Stimulated activated CD4-positive, alpha-beta T cell treated with anti-CD3 and anti-CD28 coated beads, Interleukin-1b, Interleukin-23, amount 100 ng/mL, for 1 hour (primary cell): ENCODE results near the gene HMGB1.

Experiments
- DNase-seq, 2 donors: peaks; one replicate each; pipeline ENCODE4 v3.0.0-alpha.2; 2020; ENCODE audit warnings: low read depth in 2 of 2

Gene HMGB1

GRCh38 chr13:30465593-30466357, at the start of gene HMGB1:
Gene HMGB1 (minus strand): TSS chr13:30465936. CDS start chr13:30463680, 2,256 bp downstream.
- DNase-seq = peak; percentile 81 to 88

DNA sequence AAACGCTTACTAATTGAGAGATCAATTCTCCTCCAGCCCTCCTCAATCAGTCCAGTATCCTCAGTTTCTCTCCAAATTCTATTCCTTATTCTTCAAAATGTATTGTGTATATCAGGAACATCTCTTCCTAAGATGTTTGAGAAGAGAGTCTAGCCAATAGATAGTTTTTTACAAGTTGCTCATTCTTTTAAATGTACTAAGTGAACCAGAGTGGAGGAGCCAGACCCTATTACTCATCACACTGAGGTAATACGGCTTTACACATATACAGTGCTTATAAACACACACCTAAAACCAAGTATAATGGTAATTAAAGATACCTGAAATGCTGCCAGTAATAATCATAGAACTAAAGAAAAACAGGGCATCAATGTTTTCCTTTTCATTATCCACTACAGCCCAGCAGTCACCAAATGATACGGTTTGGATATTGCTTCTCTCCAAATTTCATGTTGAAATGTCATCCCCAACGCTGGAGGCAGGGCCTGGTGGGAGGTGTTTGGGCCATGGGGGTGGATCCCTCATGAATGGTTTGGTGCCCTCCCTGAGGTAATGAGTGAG, 45.2 kb upstream of the HMGB1 start:
- DNase-seq = no peak

- DNase-seq = no peak
These were observed 44.4 kb upstream of the HMGB1 start for GRCh38 chr13:30510091-30510490.

- DNase-seq = no peak
These were observed 43.7 kb upstream of the HMGB1 start for GRCh38 chr13:30509254-30510050.

DNA sequence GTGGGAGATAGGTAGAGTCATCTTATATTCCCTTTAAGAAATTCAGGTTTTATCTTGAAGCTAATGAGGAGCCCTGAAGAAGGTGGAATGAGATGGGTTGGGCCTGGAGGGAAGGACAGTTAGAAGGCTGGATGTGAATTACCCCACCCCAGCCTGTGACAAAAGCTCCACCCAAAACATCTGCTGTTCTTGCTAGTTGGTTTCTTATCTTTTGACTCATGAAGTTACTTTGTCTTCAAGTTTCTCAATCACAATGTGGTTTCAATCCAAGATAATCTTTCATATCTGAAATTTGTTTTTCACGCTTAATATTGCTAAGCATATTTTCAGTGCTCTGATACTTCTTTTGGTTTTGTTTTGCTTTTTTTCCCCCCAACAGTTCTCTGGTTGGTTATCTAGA, 38.3 kb upstream of the HMGB1 start:
- DNase-seq = no peak

GRCh38 chr13:30502237-30502636, 36.5 kb upstream of the HMGB1 start:
- DNase-seq = no peak

- DNase-seq = no peak
These were observed 33.6 kb upstream of the HMGB1 start for GRCh38 chr13:30499338-30499737.

- no peak for DNase-seq
These were observed 30.4 kb upstream of the HMGB1 start for GRCh38 chr13:30496147-30496546.

GRCh38 chr13:30495746-30496145, 30.0 kb upstream of the HMGB1 start:
- no peak for DNase-seq

- DNase-seq = no peak
These were observed 28.1 kb upstream of the HMGB1 start for GRCh38 chr13:30493658-30494381.

GRCh38 chr13:30487075-30487470, 21.3 kb upstream of the HMGB1 start:
- DNase-seq = no peak

DNA sequence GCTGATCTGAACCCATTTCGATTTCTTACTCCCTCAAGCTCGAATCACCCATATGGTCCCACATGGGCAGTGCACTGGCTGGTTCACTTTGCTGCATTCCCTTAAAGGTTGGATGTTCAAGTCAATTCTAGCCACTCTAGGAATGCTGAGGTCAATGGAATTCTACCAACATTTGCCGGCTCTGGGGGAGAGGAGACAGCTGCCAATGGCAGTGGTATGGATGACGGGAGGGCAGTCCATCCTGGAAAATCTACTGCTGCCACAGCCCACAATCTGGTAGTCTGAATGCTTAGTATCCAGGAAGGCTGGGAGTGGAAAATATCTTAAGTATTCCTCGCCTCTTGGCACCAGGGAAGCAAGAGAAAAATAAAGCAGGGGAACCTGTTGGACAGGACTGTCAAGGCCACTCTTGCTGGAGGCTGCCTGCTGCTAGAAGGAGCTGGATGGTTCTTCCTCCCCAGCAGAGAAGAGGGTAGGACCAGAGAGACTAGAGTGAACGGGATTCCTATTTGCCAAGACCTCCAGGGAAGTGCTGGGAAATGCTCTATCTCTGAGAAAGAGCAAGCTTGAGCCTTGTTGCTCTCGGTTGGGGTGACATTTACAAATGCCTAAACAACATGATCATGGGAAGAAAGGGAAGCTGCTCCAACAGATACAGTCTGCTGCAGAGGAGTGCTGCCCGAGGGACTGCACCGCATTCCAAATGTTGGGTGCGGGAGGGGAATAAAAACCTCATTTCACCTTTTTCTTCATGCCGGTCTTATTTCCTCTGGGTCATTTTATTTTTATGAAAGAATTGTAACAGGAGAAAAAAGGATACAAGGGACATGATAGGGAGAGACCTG, 20.7 kb upstream of the HMGB1 start:
- DNase-seq = no peak

- DNase-seq = no peak
These were observed 15.6 kb upstream of the HMGB1 start for GRCh38 chr13:30481241-30481760.

DNA sequence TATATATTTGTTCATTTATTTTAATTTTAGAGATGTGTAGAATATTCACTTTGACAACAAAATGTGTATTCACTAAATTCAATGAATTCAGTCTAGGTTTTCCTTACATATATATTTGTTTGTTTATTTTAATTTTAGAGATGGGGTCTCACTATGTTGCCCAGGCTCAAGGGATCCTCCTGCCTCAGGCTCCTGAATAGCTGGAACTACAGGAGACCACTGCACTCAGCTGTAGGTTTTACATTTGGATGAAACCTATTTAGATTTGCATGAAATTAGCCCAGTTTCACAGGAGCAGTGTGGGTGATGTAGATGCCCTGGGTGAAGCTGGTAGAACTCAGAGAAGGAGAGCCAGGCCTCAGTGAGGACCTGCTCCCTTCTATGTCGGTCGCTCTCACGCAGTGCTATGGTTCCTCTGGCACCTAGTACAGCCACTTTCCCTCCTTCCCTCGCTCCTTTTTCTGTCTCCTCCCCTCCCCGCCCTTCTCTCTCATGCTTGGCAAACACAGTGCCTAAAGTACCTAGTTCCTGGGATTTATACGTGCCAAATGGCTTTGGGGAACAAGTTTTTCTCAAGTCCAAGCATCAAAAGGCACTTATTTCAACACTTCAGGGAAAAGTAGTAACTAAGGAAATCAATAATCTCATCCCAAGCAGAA, 14.7 kb upstream of the HMGB1 start:
- DNase-seq = no peak

- no peak for DNase-seq
These were observed 14.1 kb upstream of the HMGB1 start for GRCh38 chr13:30479883-30480219.

DNA sequence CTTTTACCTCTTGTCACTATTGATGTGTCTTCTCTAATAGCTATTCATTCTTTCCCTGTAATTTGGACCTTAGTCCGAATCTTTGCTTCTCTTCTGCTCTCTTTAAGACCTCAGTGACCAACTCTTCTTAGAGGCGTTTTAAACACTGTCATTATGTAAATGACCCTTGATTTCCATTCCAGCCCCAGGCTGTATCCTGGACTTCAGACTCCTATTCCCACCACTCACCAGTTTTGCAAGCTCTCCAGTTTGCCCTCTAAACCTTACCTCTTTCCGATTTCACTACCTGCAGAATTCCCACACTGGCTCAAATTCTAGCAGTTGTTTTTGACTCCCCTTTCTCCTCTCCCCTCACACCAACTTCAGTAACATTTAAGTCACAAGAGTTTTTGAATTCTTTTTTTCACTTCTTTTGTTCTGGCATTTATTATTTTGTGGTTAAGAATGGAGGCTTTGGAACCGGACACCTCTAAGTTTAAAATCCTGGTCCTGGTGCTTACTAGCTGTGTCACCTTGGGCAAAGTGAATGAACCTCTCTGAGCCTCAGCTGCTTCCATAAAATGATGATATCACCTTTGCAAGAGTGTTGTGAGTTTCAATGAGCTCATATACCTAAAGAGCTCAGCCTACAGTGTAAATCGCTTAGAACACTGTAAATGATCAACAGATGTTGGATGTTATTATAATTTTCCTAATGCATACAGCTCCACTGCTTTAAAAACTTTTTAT, 13.6 kb upstream of the HMGB1 start:
- no peak for DNase-seq

GRCh38 chr13:30477346-30478195, 11.8 kb upstream of the HMGB1 start:
- no peak for DNase-seq

DNA sequence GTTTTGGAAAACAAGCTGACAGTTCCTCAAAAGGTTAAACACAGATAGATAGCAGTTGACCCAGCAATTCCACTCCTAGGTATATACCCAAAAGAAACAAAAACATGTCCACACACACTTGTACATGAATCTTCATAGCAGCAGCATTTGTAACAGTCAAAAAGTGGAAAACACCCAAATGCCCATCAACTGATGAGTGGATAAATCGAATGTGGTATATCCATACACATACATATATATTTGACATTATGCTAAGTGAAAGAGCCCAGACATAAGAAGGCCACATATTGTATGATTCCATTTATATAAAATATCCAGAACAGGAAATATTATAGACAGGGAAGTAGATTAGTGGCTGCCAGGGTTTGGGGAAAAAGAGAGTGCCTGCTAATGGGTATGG, 7.9 kb upstream of the HMGB1 start:
- DNase-seq = no peak

GRCh38 chr13:30466841-30467252, 1.1 kb upstream of the HMGB1 start:
- no peak for DNase-seq
